Calu3 (cell line): Measurements from ENCODE around the gene ITGB2. TPM values are rescaled to one million over a fixed set of nuclear protein-coding genes. Genes with fewer than 3 reads are reported as not detected.

Experiments used
- BruUV-seq: library from RNA; stranded (reverse); fragments of 400-500 nt; replicated peaks from 2 replicates; lab custom pipeline; 2021; lab: Mats Ljungman, UMichigan
- CTCF ChIA-PET: fragments of 300-600 bp; sonication (Branson Sonifier 250); formaldehyde crosslinking; loops from one replicate; lab custom pipeline; 2022; ENCODE audit warnings: antibody characterized with exemption; lab: Charles Lee
- DNase-seq: peaks from one replicate; pipeline ENCODE4 v3.0.0; 2022
- H3K27ac Mint-ChIP-seq: one replicate; pipeline ENCODE4 v1.8.0; 2022; ENCODE audit warnings: mixed read lengths; ENCODE audit not compliant: unreplicated experiment
- H3K27me3 Mint-ChIP-seq: one replicate; pipeline ENCODE4 v1.8.0; 2022; ENCODE audit warnings: mixed read lengths; ENCODE audit not compliant: unreplicated experiment
- H3K36me3 Mint-ChIP-seq: one replicate; pipeline ENCODE4 v1.8.0; 2022; ENCODE audit warnings: mild to moderate bottlenecking, moderate library complexity, mixed read lengths; ENCODE audit not compliant: insufficient read depth, unreplicated experiment
- H3K4me1 Mint-ChIP-seq: one replicate; pipeline ENCODE4 v1.8.0; 2022; ENCODE audit warnings: mild to moderate bottlenecking, low read depth, mixed read lengths; ENCODE audit not compliant: unreplicated experiment
- H3K4me3 Mint-ChIP-seq: one replicate; pipeline ENCODE4 v1.8.0; 2022; ENCODE audit warnings: mild to moderate bottlenecking, low read depth, moderate library complexity, mixed read lengths; ENCODE audit not compliant: unreplicated experiment
- H3K9me3 Mint-ChIP-seq: one replicate; pipeline ENCODE4 v1.8.0; 2022; ENCODE audit warnings: low read depth, mixed read lengths; ENCODE audit not compliant: unreplicated experiment
- intact Hi-C: fragments of 100-400 bp; cut with micrococcal nuclease; formaldehyde crosslinking; loops from one replicate; pipeline ENCODE4 v1.10.0; 2022; ENCODE audit not compliant: unreplicated experiment
- total RNA-seq: library from RNA; stranded (reverse); gene quantifications from 2 replicates; pipeline ENCODE4 v1.2.3, GENCODE V29; 2022
- TF ChIP-seq, protein P1 (sequence below): fragments of 200-600 bp; IDR thresholded peaks from one replicate; pipeline ENCODE4 v1.8.0; 2022; ENCODE audit warnings: antibody characterized with exemption; ENCODE audit not compliant: unreplicated experiment

Gene ITGB2
- total RNA-seq, 1 experiment from 2014 or later: 0.42 TPM

DNA sequence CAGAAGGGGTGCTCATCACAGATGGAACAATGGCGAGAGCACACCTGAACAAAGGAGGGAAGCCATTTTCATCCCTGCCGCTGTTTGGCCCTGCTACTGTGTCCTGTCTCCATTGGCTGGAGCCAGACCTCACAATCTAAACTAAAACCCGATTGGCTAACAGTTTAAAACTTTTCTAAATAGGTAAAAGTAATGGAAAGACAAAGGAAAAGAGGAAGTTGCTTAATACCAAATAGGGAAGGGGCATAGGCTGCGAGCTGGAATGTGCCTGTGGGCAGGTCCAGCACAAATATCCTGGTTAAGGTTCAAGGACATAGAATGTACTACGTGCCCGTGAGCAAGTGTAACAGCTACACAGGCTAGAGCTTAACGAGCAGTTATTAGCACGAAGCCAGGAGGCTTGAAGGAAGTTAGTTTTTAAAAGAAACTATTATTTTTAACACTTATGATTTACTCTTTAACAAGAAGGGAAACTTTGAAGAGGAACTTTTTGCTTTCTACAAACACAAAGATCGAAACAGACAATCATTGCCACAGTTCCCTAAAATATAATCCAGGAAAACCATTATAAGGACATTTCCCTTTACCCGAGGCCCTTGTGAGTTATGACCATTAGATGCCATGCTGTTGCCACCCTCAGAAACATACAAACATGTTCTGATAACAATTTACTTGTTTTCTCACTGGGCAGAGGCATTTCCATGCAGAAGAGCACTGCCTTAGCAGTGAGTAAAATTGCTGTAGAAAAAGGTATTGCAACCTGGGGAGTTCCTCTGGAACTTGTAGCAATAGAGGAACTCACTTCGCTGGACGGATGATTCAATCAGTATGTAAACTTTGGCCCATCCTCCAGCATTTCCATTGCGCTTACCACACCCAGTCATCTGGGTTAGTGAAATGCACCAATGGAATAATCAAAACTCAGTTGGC is 42.4 kb downstream of the ITGB2 start:
- BruUV-seq: no TSS peak
- H3K27me3 Mint-ChIP-seq: peaks cover 13% of the 10 kb centered on the region
- H3K4me3 Mint-ChIP-seq: no peak overlapping the region
- H3K36me3 Mint-ChIP-seq: peaks cover 17% of the 10 kb centered on the region
- TF ChIP-seq, protein P1, sequence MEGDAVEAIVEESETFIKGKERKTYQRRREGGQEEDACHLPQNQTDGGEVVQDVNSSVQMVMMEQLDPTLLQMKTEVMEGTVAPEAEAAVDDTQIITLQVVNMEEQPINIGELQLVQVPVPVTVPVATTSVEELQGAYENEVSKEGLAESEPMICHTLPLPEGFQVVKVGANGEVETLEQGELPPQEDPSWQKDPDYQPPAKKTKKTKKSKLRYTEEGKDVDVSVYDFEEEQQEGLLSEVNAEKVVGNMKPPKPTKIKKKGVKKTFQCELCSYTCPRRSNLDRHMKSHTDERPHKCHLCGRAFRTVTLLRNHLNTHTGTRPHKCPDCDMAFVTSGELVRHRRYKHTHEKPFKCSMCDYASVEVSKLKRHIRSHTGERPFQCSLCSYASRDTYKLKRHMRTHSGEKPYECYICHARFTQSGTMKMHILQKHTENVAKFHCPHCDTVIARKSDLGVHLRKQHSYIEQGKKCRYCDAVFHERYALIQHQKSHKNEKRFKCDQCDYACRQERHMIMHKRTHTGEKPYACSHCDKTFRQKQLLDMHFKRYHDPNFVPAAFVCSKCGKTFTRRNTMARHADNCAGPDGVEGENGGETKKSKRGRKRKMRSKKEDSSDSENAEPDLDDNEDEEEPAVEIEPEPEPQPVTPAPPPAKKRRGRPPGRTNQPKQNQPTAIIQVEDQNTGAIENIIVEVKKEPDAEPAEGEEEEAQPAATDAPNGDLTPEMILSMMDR: no peak
- CTCF ChIA-PET: no interaction called here
- DNase-seq: no peak
- intact Hi-C loops: loop anchor here (10.0 kb wide), 1 partner anchor 74 kb away; the partner anchor contains the start of gene UBE2G2
- H3K27ac Mint-ChIP-seq: no peak overlapping the region
- H3K9me3 Mint-ChIP-seq: no peaks in the 10 kb centered on the region
- peaks cover 19% of the 10 kb centered on the region for H3K4me1 Mint-ChIP-seq

- H3K27me3 Mint-ChIP-seq: peaks cover 5% of the 10 kb centered on the region
- peaks cover 29% of the 10 kb centered on the region for H3K36me3 Mint-ChIP-seq
- no TSS peak for BruUV-seq
- peaks cover 15% of the 10 kb centered on the region for H3K4me1 Mint-ChIP-seq
- H3K27ac Mint-ChIP-seq: no peak overlapping the region
- no peak for DNase-seq
- H3K9me3 Mint-ChIP-seq: no peaks in the 10 kb centered on the region
- intact Hi-C loops: loop anchor here (10.0 kb wide), 1 partner anchor 72 kb away; the partner anchor contains the start of gene UBE2G2
- CTCF ChIA-PET: no interaction called here
- no peak overlapping the region for H3K4me3 Mint-ChIP-seq
- TF ChIP-seq, protein P1: no peak
Measured at GRCh38 chr21:44876849-44877575, 43.7 kb downstream of the ITGB2 start.

GRCh38 chr21:44875316-44875700 is 45.4 kb downstream of the ITGB2 start:
- Mint-ChIP-seq H3K4me1 (peaks cover 19% of the 10 kb centered on the region), H3K36me3 (peaks cover 33% of the 10 kb centered on the region), H3K27ac (no peak overlapping the region), H3K4me3 (peak overlapping the region; percentile 86), H3K9me3 (no peaks in the 10 kb centered on the region), H3K27me3 (no peaks in the 10 kb centered on the region)
- BruUV-seq: no TSS peak
- TF ChIP-seq, protein P1: no peak
- CTCF ChIA-PET: interaction anchor here (1.4 kb wide), 1 partner anchor 74 kb away, joined by 4 read pairs; the partner anchor contains the start of gene UBE2G2
- intact Hi-C loops: loop anchor here (10.0 kb wide), 1 partner anchor 71 kb away; the partner anchor contains the start of gene UBE2G2
- DNase-seq: no peak

DNA sequence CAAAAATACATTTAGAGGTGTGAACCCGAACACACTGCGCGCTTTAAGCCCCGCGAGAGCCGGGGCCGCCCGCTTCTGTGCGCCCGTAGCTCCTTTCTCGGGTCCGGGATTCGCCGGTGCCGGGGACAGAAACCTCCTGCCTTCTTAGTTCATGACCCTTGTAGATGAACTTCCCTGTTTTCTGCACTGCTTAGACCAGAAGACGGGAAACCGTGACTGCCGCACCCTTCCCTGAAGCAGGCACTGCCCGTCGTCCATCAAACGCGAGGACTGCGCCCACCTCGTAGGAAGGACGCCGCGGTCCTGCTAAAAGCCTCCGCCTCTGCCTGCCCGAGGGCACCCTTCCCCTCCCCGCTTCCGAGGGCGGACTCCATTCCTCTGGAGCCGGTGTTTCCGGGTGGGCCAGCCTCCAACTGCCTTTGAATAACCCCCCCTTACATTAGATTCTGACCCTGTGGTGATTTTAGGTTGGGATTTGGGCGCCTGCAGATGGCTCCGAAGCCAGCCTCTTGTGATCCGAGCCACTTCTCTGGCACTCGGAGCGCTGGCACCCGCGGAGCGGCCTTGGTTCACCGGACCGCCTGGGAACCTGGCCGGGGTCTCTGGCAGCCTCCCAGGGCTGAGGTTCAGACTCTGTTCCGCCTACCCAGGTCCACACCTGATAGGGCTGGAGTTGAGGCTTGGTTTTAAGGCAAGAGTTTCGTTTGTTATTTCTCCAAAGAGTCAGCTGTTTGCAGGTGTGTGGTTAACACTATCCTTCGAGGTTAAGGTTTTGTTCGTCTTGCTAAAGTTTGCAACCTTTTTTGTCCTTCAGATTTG is 46.0 kb downstream of the ITGB2 start:
- intact Hi-C loops: loop anchor here (5.0 to 10.0 kb wide), 2 partner anchors 53 to 70 kb away; partner anchors contain the start of gene UBE2G2
- no peaks in the 10 kb centered on the region for H3K27me3 Mint-ChIP-seq
- peaks cover 33% of the 10 kb centered on the region for H3K36me3 Mint-ChIP-seq
- H3K4me3 Mint-ChIP-seq: peak overlapping the region; percentile 86
- TF ChIP-seq, protein P1: no peak
- H3K27ac Mint-ChIP-seq: peak overlapping the region; percentile 58
- DNase-seq: no peak
- no TSS peak for BruUV-seq
- peaks cover 19% of the 10 kb centered on the region for H3K4me1 Mint-ChIP-seq
- H3K9me3 Mint-ChIP-seq: no peaks in the 10 kb centered on the region
- CTCF ChIA-PET: interaction anchor here (1.4 kb wide), 1 partner anchor 73 kb away, joined by 4 read pairs; the partner anchor contains the start of gene UBE2G2
